Natural killer cell treated with Interleukin-12 subunit alpha and Interleukin-12 subunit beta and Interleukin-15 and Interleukin-18, amount 100 ng/mL, for 72 hours (primary cell): ENCODE data around the gene TEX44. TPM values are rescaled to one million over a fixed set of nuclear protein-coding genes. Genes with fewer than 3 reads are reported as not detected.
A peak's percentile ranks its signal among the peaks of the same experiment; 100 is the strongest.

Experiments
- ATAC-seq, 2 donors: fragments of 150-1000 bp; cut with Tn5 transposase in 1 of 2; sonication (Bioruptor Pico), chemical (Tn5 transposase) in 1 of 2; 2 replicates each; pipeline ENCODE4 v1.10.0; 2021
- DNase-seq: peaks from one replicate; pipeline ENCODE4 v3.0.0; 2022; ENCODE audit warnings: low spot score
- H3K27ac Mint-ChIP-seq, 2 donors: 1 replicate in 1 of 2; 2 replicates in 1 of 2; pipeline ENCODE4 v1.8.0; 2022; ENCODE audit warnings: mixed read lengths in 2 of 2, mild to moderate bottlenecking in 1 of 2, moderate library complexity in 1 of 2
- H3K27me3 Mint-ChIP-seq, 2 donors: 1 replicate in 1 of 2; 2 replicates in 1 of 2; pipeline ENCODE4 v1.8.0; 2022; ENCODE audit warnings: mixed read lengths in 2 of 2
- H3K36me3 Mint-ChIP-seq: one replicate; pipeline ENCODE4 v1.8.0; 2022; ENCODE audit warnings: mixed read lengths
- H3K4me1 Mint-ChIP-seq, 2 donors: 1 replicate in 1 of 2; 2 replicates in 1 of 2; pipeline ENCODE4 v1.8.0; 2022; ENCODE audit warnings: low read depth in 2 of 2, mixed read lengths in 2 of 2, mild to moderate bottlenecking in 1 of 2
- H3K4me3 Mint-ChIP-seq: one replicate; pipeline ENCODE4 v1.8.0; 2022; ENCODE audit warnings: mixed read lengths
- H3K9me3 Mint-ChIP-seq: 2 replicates; pipeline ENCODE4 v1.8.0; 2022; ENCODE audit warnings: mixed read lengths
- total RNA-seq, 2 donors: library from RNA; stranded (reverse); gene quantifications; one replicate each; pipeline ENCODE4 v1.2.3, GENCODE V29; 2022

The TEX44 gene
- total RNA-seq, 2 donors from 2014 or later = not detected

- no peaks in the 10 kb centered on the region for H3K9me3 Mint-ChIP-seq
- H3K27me3 Mint-ChIP-seq = peaks cover 0 to 2% of the 10 kb centered on the region in 2 donors
- no peak for DNase-seq
- peak; percentile 66 to 78 for ATAC-seq
- H3K27ac Mint-ChIP-seq = peak overlapping the region in 1 of 2 donors; percentile 63
- H3K4me3 Mint-ChIP-seq = peak overlapping the region; percentile 28
- peaks cover 7 to 8% of the 10 kb centered on the region in 2 donors for H3K4me1 Mint-ChIP-seq
- no peaks in the 10 kb centered on the region for H3K36me3 Mint-ChIP-seq
Measured at GRCh38 chr2:231642631-231643494, 50.2 kb downstream of the TEX44 start.

- Mint-ChIP-seq H3K27ac (no peak overlapping the region), H3K4me3 (no peak overlapping the region), H3K27me3 (peaks cover 0 to 2% of the 10 kb centered on the region in 2 donors)
Measured at GRCh38 chr2:231643495-231643888, 50.8 kb downstream of the TEX44 start.

More at GRCh38 chr2:231643495-231643888, 50.8 kb downstream of the TEX44 start:
- no peak for ATAC-seq
- Mint-ChIP-seq H3K36me3 (no peaks in the 10 kb centered on the region), H3K4me1 (peaks cover 7 to 8% of the 10 kb centered on the region in 2 donors), H3K9me3 (no peaks in the 10 kb centered on the region)
- no peak for DNase-seq

Other genes starting within 250 kb of the TEX44 start
- 10 to 100 TPM; 12.6 to 20.1 TPM for gene B3GNT7, start 197.2 kb upstream of the TEX44 start, total RNA-seq
- gene NCL, start 128.4 kb upstream of the TEX44 start, total RNA-seq = 1,000 to 10,000 TPM in 1 of 2 donors, 100 to 1,000 TPM in 1; 802 to 1,405 TPM
- 1 to 10 TPM; 3.1 to 3.4 TPM for gene NMUR1, start 62.4 kb upstream of the TEX44 start, total RNA-seq
- 1,000 to 10,000 TPM; 1,013 to 1,764 TPM for gene PTMA, start 115.7 kb downstream of the TEX44 start, total RNA-seq
- gene PDE6D, start 188.4 kb downstream of the TEX44 start, total RNA-seq = 10 to 100 TPM; 25.3 to 29.4 TPM
- gene COPS7B, start 193.6 kb downstream of the TEX44 start, total RNA-seq = 10 to 100 TPM; 35.9 to 62.5 TPM